ENCODE results near the gene CADM4. TPM values are rescaled to one million over a fixed set of nuclear protein-coding genes. Genes with fewer than 3 reads are reported as not detected.

CADM4 gene
- total and polyA plus RNA-seq, 9 of the 15 experiments (the other 6 are each of a cell fraction or from before 2014, with no cell fraction given), result 0.03 to 4.6 (median 1.3) TPM

DNA sequence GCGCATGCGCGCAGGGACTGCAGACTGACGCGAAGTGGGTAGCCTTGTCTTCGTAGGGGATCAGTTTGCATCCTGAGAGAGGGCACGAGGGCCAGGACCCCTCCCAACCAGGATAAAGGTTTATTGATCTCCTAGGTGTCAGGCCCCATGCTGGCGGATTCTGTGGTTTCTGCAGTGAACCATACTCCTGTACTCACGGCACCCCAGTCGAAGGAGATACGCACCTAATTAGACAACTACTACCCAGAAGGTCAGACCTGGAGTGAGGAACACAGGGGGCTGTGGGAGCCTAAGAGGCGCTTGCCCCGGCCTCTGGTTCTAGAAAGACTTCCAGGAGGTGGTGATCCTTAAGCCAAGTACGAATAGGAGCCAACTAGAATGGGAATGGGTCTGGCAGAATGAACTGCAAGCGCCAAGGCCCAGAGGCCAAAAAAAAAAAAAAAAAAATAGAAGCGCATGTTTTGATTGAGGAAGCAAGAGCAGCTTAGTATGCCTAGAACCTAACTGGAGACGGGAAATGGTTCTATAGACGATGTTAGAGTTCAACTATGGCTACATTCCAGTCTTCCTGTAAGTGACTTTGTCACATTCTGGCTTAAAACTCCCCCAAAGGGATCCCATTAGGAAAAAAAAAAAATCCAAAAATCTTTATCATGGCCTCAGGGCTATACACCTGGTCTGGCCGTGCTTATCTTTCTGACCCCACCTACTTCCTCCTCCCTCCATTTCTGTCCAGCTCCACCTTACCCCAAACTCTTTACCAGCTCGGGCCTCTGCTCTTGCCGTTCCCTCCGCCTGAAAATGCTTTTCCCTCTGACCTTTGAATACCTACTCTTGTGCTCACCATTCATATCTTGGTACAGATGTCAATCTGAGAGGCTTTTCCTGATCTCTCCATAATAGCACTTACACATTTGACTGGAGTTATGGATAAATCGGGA is 19.3 kb downstream of the CADM4 start (continued):
- TF ChIP-seq, protein P1, sequence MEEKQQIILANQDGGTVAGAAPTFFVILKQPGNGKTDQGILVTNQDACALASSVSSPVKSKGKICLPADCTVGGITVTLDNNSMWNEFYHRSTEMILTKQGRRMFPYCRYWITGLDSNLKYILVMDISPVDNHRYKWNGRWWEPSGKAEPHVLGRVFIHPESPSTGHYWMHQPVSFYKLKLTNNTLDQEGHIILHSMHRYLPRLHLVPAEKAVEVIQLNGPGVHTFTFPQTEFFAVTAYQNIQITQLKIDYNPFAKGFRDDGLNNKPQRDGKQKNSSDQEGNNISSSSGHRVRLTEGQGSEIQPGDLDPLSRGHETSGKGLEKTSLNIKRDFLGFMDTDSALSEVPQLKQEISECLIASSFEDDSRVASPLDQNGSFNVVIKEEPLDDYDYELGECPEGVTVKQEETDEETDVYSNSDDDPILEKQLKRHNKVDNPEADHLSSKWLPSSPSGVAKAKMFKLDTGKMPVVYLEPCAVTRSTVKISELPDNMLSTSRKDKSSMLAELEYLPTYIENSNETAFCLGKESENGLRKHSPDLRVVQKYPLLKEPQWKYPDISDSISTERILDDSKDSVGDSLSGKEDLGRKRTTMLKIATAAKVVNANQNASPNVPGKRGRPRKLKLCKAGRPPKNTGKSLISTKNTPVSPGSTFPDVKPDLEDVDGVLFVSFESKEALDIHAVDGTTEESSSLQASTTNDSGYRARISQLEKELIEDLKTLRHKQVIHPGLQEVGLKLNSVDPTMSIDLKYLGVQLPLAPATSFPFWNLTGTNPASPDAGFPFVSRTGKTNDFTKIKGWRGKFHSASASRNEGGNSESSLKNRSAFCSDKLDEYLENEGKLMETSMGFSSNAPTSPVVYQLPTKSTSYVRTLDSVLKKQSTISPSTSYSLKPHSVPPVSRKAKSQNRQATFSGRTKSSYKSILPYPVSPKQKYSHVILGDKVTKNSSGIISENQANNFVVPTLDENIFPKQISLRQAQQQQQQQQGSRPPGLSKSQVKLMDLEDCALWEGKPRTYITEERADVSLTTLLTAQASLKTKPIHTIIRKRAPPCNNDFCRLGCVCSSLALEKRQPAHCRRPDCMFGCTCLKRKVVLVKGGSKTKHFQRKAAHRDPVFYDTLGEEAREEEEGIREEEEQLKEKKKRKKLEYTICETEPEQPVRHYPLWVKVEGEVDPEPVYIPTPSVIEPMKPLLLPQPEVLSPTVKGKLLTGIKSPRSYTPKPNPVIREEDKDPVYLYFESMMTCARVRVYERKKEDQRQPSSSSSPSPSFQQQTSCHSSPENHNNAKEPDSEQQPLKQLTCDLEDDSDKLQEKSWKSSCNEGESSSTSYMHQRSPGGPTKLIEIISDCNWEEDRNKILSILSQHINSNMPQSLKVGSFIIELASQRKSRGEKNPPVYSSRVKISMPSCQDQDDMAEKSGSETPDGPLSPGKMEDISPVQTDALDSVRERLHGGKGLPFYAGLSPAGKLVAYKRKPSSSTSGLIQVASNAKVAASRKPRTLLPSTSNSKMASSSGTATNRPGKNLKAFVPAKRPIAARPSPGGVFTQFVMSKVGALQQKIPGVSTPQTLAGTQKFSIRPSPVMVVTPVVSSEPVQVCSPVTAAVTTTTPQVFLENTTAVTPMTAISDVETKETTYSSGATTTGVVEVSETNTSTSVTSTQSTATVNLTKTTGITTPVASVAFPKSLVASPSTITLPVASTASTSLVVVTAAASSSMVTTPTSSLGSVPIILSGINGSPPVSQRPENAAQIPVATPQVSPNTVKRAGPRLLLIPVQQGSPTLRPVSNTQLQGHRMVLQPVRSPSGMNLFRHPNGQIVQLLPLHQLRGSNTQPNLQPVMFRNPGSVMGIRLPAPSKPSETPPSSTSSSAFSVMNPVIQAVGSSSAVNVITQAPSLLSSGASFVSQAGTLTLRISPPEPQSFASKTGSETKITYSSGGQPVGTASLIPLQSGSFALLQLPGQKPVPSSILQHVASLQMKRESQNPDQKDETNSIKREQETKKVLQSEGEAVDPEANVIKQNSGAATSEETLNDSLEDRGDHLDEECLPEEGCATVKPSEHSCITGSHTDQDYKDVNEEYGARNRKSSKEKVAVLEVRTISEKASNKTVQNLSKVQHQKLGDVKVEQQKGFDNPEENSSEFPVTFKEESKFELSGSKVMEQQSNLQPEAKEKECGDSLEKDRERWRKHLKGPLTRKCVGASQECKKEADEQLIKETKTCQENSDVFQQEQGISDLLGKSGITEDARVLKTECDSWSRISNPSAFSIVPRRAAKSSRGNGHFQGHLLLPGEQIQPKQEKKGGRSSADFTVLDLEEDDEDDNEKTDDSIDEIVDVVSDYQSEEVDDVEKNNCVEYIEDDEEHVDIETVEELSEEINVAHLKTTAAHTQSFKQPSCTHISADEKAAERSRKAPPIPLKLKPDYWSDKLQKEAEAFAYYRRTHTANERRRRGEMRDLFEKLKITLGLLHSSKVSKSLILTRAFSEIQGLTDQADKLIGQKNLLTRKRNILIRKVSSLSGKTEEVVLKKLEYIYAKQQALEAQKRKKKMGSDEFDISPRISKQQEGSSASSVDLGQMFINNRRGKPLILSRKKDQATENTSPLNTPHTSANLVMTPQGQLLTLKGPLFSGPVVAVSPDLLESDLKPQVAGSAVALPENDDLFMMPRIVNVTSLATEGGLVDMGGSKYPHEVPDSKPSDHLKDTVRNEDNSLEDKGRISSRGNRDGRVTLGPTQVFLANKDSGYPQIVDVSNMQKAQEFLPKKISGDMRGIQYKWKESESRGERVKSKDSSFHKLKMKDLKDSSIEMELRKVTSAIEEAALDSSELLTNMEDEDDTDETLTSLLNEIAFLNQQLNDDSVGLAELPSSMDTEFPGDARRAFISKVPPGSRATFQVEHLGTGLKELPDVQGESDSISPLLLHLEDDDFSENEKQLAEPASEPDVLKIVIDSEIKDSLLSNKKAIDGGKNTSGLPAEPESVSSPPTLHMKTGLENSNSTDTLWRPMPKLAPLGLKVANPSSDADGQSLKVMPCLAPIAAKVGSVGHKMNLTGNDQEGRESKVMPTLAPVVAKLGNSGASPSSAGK (IDR thresholded peaks at IDR 0.05), result no peak
- TF ChIP-seq SIN3B (IDR thresholded peaks at IDR 0.05; ENCODE audit: low read depth), result no peak
- no peak for TF ChIP-seq NRF1 (conservative IDR thresholded peaks at IDR 0.05 in 1 of 2, IDR thresholded peaks at IDR 0.05 in 1 of 2)
